RWPE2 (cell line): ENCODE data around the gene TMEM121.
"Not testable (repeated sequence)": the region's sequence is repeated elsewhere in the genome, so short reads cannot be mapped to it uniquely, and the experiment has no call there.

Experiments used
- ATAC-seq: fragments of 200-7000 bp; cut with Tn5 transposase; 3 replicates; pipeline ENCODE4 v1.9.1; 2021; ENCODE audit warnings: low read depth
- DNase-seq: peaks from one replicate; pipeline ENCODE4 v3.0.0-alpha.2; 2020; ENCODE audit warnings: low spot score
- H3K27ac ChIP-seq: fragments of 450-650 bp; 2 replicates; pipeline ENCODE4 v1.5.1; 2017; ENCODE audit warnings: mild to moderate bottlenecking; ENCODE audit not compliant: poor library complexity, severe bottlenecking
- H3K27me3 ChIP-seq: fragments of 250-450 bp; sonication (Bioruptor Pico); 2 replicates; pipeline ENCODE4 v1.5.1; 2021; ENCODE audit warnings: mild to moderate bottlenecking, moderate library complexity; ENCODE audit not compliant: insufficient read depth, poor library complexity, severe bottlenecking
- H3K36me3 ChIP-seq: fragments of 250-450 bp; sonication (Bioruptor Pico); 2 replicates; pipeline ENCODE4 v1.5.1; 2020; ENCODE audit warnings: low read depth, mild to moderate bottlenecking, moderate library complexity
- H3K4me1 ChIP-seq: fragments of 250-450 bp; sonication (Bioruptor Pico); 2 replicates; pipeline ENCODE4 v1.5.1; 2021; ENCODE audit warnings: mild to moderate bottlenecking, moderate library complexity; ENCODE audit not compliant: insufficient read depth, poor library complexity, severe bottlenecking
- H3K4me3 ChIP-seq: fragments of 250-450 bp; sonication (Bioruptor Pico); 2 replicates; pipeline ENCODE4 v1.5.1; 2021; ENCODE audit warnings: mild to moderate bottlenecking, moderate library complexity; ENCODE audit not compliant: severe bottlenecking
- H3K9me3 ChIP-seq: fragments of 250-450 bp; sonication (Bioruptor Pico); 2 replicates; pipeline ENCODE4 v1.5.1; 2021; ENCODE audit warnings: mild to moderate bottlenecking, moderate library complexity; ENCODE audit not compliant: severe bottlenecking
- CTCF ChIP-seq: fragments of 450-650 bp; IDR thresholded peaks from one replicate; pipeline ENCODE4 v1.5.1; 2017; ENCODE audit warnings: mild to moderate bottlenecking, moderate library complexity; ENCODE audit not compliant: poor library complexity, severe bottlenecking

Gene TMEM121

GRCh38 chr14:105568859-105569766, 42.7 kb downstream of the TMEM121 start:
- ATAC-seq: no peak
- H3K27me3 ChIP-seq: no peaks in the 10 kb centered on the region
- no peaks in the 10 kb centered on the region for H3K36me3 ChIP-seq
- no peaks in the 10 kb centered on the region for H3K9me3 ChIP-seq
- H3K27ac ChIP-seq: no peak overlapping the region
- no peak overlapping the region for H3K4me3 ChIP-seq
- H3K4me1 ChIP-seq: no peaks in the 10 kb centered on the region
- no peak for TF ChIP-seq CTCF
- peak; percentile 7 for DNase-seq

- H3K36me3 ChIP-seq: no peaks in the 10 kb centered on the region
- H3K9me3 ChIP-seq: no peaks in the 10 kb centered on the region
- TF ChIP-seq CTCF: no peak
- H3K27me3 ChIP-seq: no peaks in the 10 kb centered on the region
- H3K4me1 ChIP-seq: no peaks in the 10 kb centered on the region
- no peak overlapping the region for H3K4me3 ChIP-seq
- no peak overlapping the region for H3K27ac ChIP-seq
- peak; percentile 3 for DNase-seq
- ATAC-seq: no peak
Measured at GRCh38 chr14:105570482-105570881, 44.1 kb downstream of the TMEM121 start.

GRCh38 chr14:105571181-105571951, 45.0 kb downstream of the TMEM121 start:
- not testable (repeated sequence) for H3K4me1 ChIP-seq, H3K27ac ChIP-seq, ATAC-seq, H3K4me3 ChIP-seq, H3K9me3 ChIP-seq, H3K27me3 ChIP-seq, H3K36me3 ChIP-seq
- DNase-seq: peak; percentile 50

- H3K36me3 ChIP-seq, H3K9me3 ChIP-seq, ATAC-seq, H3K4me3 ChIP-seq, H3K4me1 ChIP-seq, H3K27me3 ChIP-seq, H3K27ac ChIP-seq: not testable (repeated sequence)
- peak; percentile 6 for DNase-seq
Measured at GRCh38 chr14:105572063-105572462, 45.7 kb downstream of the TMEM121 start.

GRCh38 chr14:105573841-105574240, 47.5 kb downstream of the TMEM121 start:
- not testable (repeated sequence) for H3K9me3 ChIP-seq, H3K4me3 ChIP-seq, H3K27ac ChIP-seq, ATAC-seq, H3K36me3 ChIP-seq, H3K27me3 ChIP-seq, H3K4me1 ChIP-seq
- DNase-seq: peak; percentile 19

- H3K27me3 ChIP-seq, H3K27ac ChIP-seq, H3K4me3 ChIP-seq, H3K4me1 ChIP-seq, ATAC-seq, H3K9me3 ChIP-seq, H3K36me3 ChIP-seq: not testable (repeated sequence)
- DNase-seq: peak; percentile 26
Measured at GRCh38 chr14:105574411-105574810, 48.0 kb downstream of the TMEM121 start.

GRCh38 chr14:105575016-105575700, 48.8 kb downstream of the TMEM121 start:
- not testable (repeated sequence) for H3K27me3 ChIP-seq, H3K27ac ChIP-seq, DNase-seq, H3K4me1 ChIP-seq, H3K9me3 ChIP-seq, H3K4me3 ChIP-seq, H3K36me3 ChIP-seq
- ATAC-seq: peak; percentile 81
